IMR-90 (cell line): ENCODE results near the gene GBP7. TPM values are rescaled to one million over a fixed set of nuclear protein-coding genes. Genes with fewer than 3 reads are reported as not detected.

Experiments used
- ATAC-seq: fragments of 200-7000 bp; cut with Tn5 transposase; 2 replicates; pipeline ENCODE4 v1.9.1; 2020; ENCODE audit warnings: low read depth, mild to moderate bottlenecking, moderate library complexity
- BruUV-seq: library from RNA; stranded (reverse); fragments of 400-500 nt; replicated peaks from 2 replicates; lab custom pipeline; 2021; lab: Mats Ljungman, UMichigan
- CTCF ChIA-PET: fragments of 300-600 bp; formaldehyde crosslinking; extraction: SDS; loops from one replicate; lab custom pipeline; 2021; ENCODE audit warnings: antibody characterized with exemption; lab: Yijun Ruan, JAX
- POLR2A ChIA-PET: fragments of 300-600 bp; sonication (Branson Sonifier 250); formaldehyde crosslinking; loops from one replicate; lab custom pipeline; 2022; ENCODE audit warnings: antibody characterized with exemption; ENCODE audit not compliant: unreplicated experiment; lab: Charles Lee
- DNase-seq: peaks from one replicate; pipeline ENCODE4 v3.0.0; 2013
- H2AFZ ChIP-seq: replicated peaks from 2 replicates; pipeline ENCODE3; 2013; ENCODE audit warnings: low read length, mild to moderate bottlenecking; ENCODE audit not compliant: poor library complexity
- H2AK5ac ChIP-seq: 2 replicates; pipeline ENCODE4 v1.6.1; 2013; ENCODE audit warnings: low read depth, low read length, inconsistent platforms
- H2AK9ac ChIP-seq: replicated peaks from 2 replicates; pipeline ENCODE3; 2013; ENCODE audit warnings: mild to moderate bottlenecking, low read depth, low read length, moderate library complexity; ENCODE audit not compliant: poor library complexity
- H2BK120ac ChIP-seq: 2 replicates; pipeline ENCODE4 v1.6.1; 2013; ENCODE audit warnings: low read depth, low read length, inconsistent platforms
- H2BK15ac ChIP-seq: 3 replicates; pipeline ENCODE4 v1.6.1; 2013; ENCODE audit warnings: low read depth, low read length, inconsistent platforms
- H2BK20ac ChIP-seq: 2 replicates; pipeline ENCODE4 v1.6.1; 2013; ENCODE audit warnings: low read depth, mild to moderate bottlenecking, inconsistent platforms, low read length, moderate library complexity
- H2BK5ac ChIP-seq: 2 replicates; pipeline ENCODE4 v1.6.1; 2013; ENCODE audit warnings: mild to moderate bottlenecking, low read depth, low read length, inconsistent platforms; ENCODE audit not compliant: poor library complexity, severe bottlenecking
- H3K14ac ChIP-seq: replicated peaks from 2 replicates; pipeline ENCODE4 v1.6.1; 2013; ENCODE audit warnings: low read depth, low read length, inconsistent platforms
- H3K18ac ChIP-seq: 2 replicates; pipeline ENCODE4 v1.6.1; 2013; ENCODE audit warnings: low read depth, low read length, control low read depth
- H3K23ac ChIP-seq: 2 replicates; pipeline ENCODE4 v1.6.1; 2013; ENCODE audit warnings: low read depth, low read length, inconsistent platforms
- H3K27ac ChIP-seq: 2 replicates; pipeline ENCODE4 v1.5.1; 2013; ENCODE audit warnings: mild to moderate bottlenecking, control low read depth, low read length; ENCODE audit not compliant: insufficient read depth
- H3K27me3 ChIP-seq: 2 replicates; pipeline ENCODE4 v1.6.1; 2013; ENCODE audit warnings: low read length; ENCODE audit not compliant: control insufficient read depth, insufficient read depth
- H3K36me3 ChIP-seq: 2 replicates; pipeline ENCODE4 v1.6.1; 2013; ENCODE audit warnings: low read length, mixed read lengths; ENCODE audit not compliant: control insufficient read depth, insufficient read depth
- H3K4ac ChIP-seq: 2 replicates; pipeline ENCODE4 v1.6.1; 2013; ENCODE audit warnings: low read depth, low read length, inconsistent platforms
- H3K4me1 ChIP-seq: 2 replicates; pipeline ENCODE4 v1.6.1; 2013; ENCODE audit warnings: low read length, mixed read lengths; ENCODE audit not compliant: control insufficient read depth, insufficient read depth
- H3K4me2 ChIP-seq: 2 replicates; pipeline ENCODE4 v1.6.1; 2013; ENCODE audit warnings: low read depth, mild to moderate bottlenecking, control low read depth, low read length, moderate library complexity
- H3K4me3 ChIP-seq: 2 replicates; pipeline ENCODE4 v1.5.1; 2013; ENCODE audit warnings: low read depth, mild to moderate bottlenecking, control low read depth, low read length, moderate library complexity; ENCODE audit not compliant: insufficient read depth
- H3K56ac ChIP-seq: 2 replicates; pipeline ENCODE4 v1.6.1; 2013; ENCODE audit warnings: low read length, inconsistent platforms; ENCODE audit not compliant: insufficient read depth; ENCODE audit errors: extremely low read depth
- H3K79me1 ChIP-seq, 2 experiments: 2 replicates each; pipeline ENCODE4 v1.6.1; 2013; ENCODE audit warnings: low read length in 2 of 2, inconsistent platforms in 1 of 2, low read depth in 1 of 2
- H3K9ac ChIP-seq: 2 replicates; pipeline ENCODE4 v1.6.1; 2013; ENCODE audit warnings: low read depth, low read length, control low read depth
- H3K9me1 ChIP-seq: 2 replicates; pipeline ENCODE4 v1.6.1; 2013; ENCODE audit warnings: low read length, inconsistent platforms; ENCODE audit not compliant: insufficient read depth
- H3K9me3 ChIP-seq: 2 replicates; pipeline ENCODE4 v1.6.1; 2013; ENCODE audit warnings: low read length; ENCODE audit not compliant: control insufficient read depth, insufficient read depth
- H4K20me1 ChIP-seq: 2 replicates; pipeline ENCODE4 v1.6.1; 2013; ENCODE audit warnings: low read length, inconsistent platforms; ENCODE audit not compliant: insufficient read depth
- H4K5ac ChIP-seq: 2 replicates; pipeline ENCODE4 v1.6.1; 2013; ENCODE audit warnings: mild to moderate bottlenecking, low read depth, low read length, control low read depth
- H4K8ac ChIP-seq, 2 experiments: 2 replicates each; pipeline ENCODE4 v1.6.1; 2013; ENCODE audit warnings: low read depth in 2 of 2, low read length in 2 of 2, control low read depth in 1 of 2, inconsistent platforms in 1 of 2
- H4K91ac ChIP-seq: 2 replicates; pipeline ENCODE4 v1.6.1; 2013; ENCODE audit warnings: low read depth, low read length, inconsistent platforms; ENCODE audit not compliant: insufficient read depth
- CHD1 ChIP-seq: IDR thresholded peaks from 2 replicates; pipeline ENCODE4 v1.6.1; 2012; ENCODE audit warnings: low read depth, low read length, improper control_type of control experiment
- CTCF ChIP-seq: conservative IDR thresholded peaks from 2 replicates; pipeline ENCODE4 v1.5.1; 2012; ENCODE audit warnings: mild to moderate bottlenecking, low read depth, low read length, improper control_type of control experiment
- MAZ ChIP-seq: IDR thresholded peaks from 2 replicates; pipeline ENCODE4 v1.6.1; 2012; ENCODE audit warnings: low read depth, mild to moderate bottlenecking, low read length, improper control_type of control experiment, moderate library complexity, borderline replicate concordance
- RFX5 ChIP-seq: IDR thresholded peaks from 2 replicates; pipeline ENCODE4 v1.8.0; 2012; ENCODE audit warnings: low read depth, mild to moderate bottlenecking, low read length, moderate library complexity
- WGBS, 2 experiments: methylation state at CpG; one replicate each; pipeline versions ENCODE4 v1.1.5 to v1.1.7; 2013; ENCODE audit warnings: missing lambda C conversion rate in 2 of 2; ENCODE audit not compliant: insufficient read length in 1 of 2; ENCODE audit errors: extremely low coverage in 2 of 2; 5-methylcytosine and 5-hydroxymethylcytosine counted together
- dilution Hi-C: fragments of 300-500 bp; cut with HindIII; formaldehyde crosslinking; loops from one replicate; pipeline ENCODE4 v1.14.3; 2018; ENCODE audit warnings: low sequenced_read_pairs; ENCODE audit not compliant: unreplicated experiment
- in situ Hi-C: fragments of 300-500 bp; cut with MboI; formaldehyde crosslinking; loops from 3 replicates; pipeline ENCODE4 v1.14.3; 2019; ENCODE audit warnings: low sequenced_read_pairs, inconsistent platforms, mixed read lengths
- intact Hi-C: fragments of 100-400 bp; cut with micrococcal nuclease; formaldehyde crosslinking; loops from 2 replicates; pipeline ENCODE4 v1.10.0; 2022
- polyA plus RNA-seq, 3 experiments: library from polyadenylated mRNA; depleted of rRNA; stranded (reverse); fragments of >200 nt; gene quantifications; 2 replicates each; pipeline ENCODE4 v1.2.3, GENCODE V29; 2012; ENCODE audit warnings: low replicate concordance in 1 of 3
- total RNA-seq: library from RNA; depleted of rRNA; stranded (reverse); fragments of >200 nt; gene quantifications from 2 replicates; pipeline ENCODE4 v1.2.3, GENCODE V29; 2012

GBP7 gene
- total and polyA plus RNA-seq, 2 of the 4 experiments (the other 2 are of a cell fraction), result not detected

GRCh38 chr1:89200663-89201062 is 24.9 kb upstream of the GBP7 start:
- dilution Hi-C loops, result no loop called here
- Histone ChIP-seq H3K9me3 (peaks cover 3% of the 10 kb centered on the region; the same call in 1 of the 2 replicates), H2BK20ac (no peak overlapping the region), H3K36me3 (no peaks in the 10 kb centered on the region), H3K79me1 (no peaks in the 10 kb centered on the region), H2BK120ac (no peak overlapping the region), H4K5ac (no peak overlapping the region), H3K4ac (no peak overlapping the region), H3K18ac (no peak overlapping the region), H2AK9ac (no peak overlapping the region), H3K56ac (no peak overlapping the region), H3K27ac (no peak overlapping the region), H4K20me1 (no peaks in the 10 kb centered on the region), H3K9me1 (no peaks in the 10 kb centered on the region), H3K4me2 (no peak overlapping the region), H4K8ac (no peak overlapping the region), H4K91ac (no peak overlapping the region), H2BK15ac (no peak overlapping the region), H3K4me3 (no peak overlapping the region), H3K9ac (no peak overlapping the region), H2BK5ac (no peak overlapping the region), H3K14ac (no peak overlapping the region), H3K4me1 (no peaks in the 10 kb centered on the region), H2AFZ (no peak overlapping the region), H3K23ac (no peak overlapping the region), H2AK5ac (no peak overlapping the region), H3K27me3 (peaks cover 3% of the 10 kb centered on the region; the same call in 1 of the 2 replicates)
- no TSS peak for BruUV-seq
- in situ Hi-C loops, result no loop called here
- WGBS, 2 experiments, result no CpG with 5 or more reads among the region's 2 CpGs
- ChIA-PET POLR2A (no interaction called here), CTCF (no interaction called here)
- DNase-seq (no peak), ATAC-seq (no peak)
- intact Hi-C loops, result no loop called here
- TF ChIP-seq CHD1 (no peak), MAZ (no peak), RFX5 (no peak), CTCF (no peak)
